Measurements from ENCODE around the gene SERPINA9. TPM values are rescaled to one million over a fixed set of nuclear protein-coding genes. Genes with fewer than 3 reads are reported as not detected.

The SERPINA9 gene
- total RNA-seq (0.05 TPM), polyA plus RNA-seq (0.59 TPM)
- long read RNA-seq, donor 1 = 0 reads
- long read RNA-seq, donor 2 = 0 reads
- long read RNA-seq, donor 3 = 0 reads
- long read RNA-seq, donor 4 = 0 reads
- long read RNA-seq, donor 5 = 0 reads
- long read RNA-seq, donor 6 = 0 reads
- long read RNA-seq, donor 7 = 0 reads
- long read RNA-seq, donor 8 = 0 reads
- long read RNA-seq, donor 9 = 0 reads
- long read RNA-seq, donor 10 = 0 reads

- DNase-seq (ENCODE audit: low read depth in 6 of 9, low spot score in 9 of 9) = no peak
- Histone ChIP-seq H3K4me3 (ENCODE audit: low read length in 2 of 2) (no peak within 1 kb of the TSS), H3K27ac (ENCODE audit: low read depth in 1 of 2, low read length in 1 of 2) (no peak within 1 kb of the TSS), H3K9me3 (ENCODE audit: control insufficient read depth in 2 of 2, insufficient read depth in 1 of 2, low read length in 1 of 2) (no peaks in the 10 kb centered on the region), H3K36me3 (ENCODE audit: control insufficient read depth in 2 of 2, insufficient read depth in 2 of 2, low read length in 1 of 2) (no peaks in the 10 kb centered on the region), H3K4me1 (ENCODE audit: control insufficient read depth in 2 of 2, insufficient read depth in 2 of 2, low read length in 2 of 2) (no peaks in the 10 kb centered on the region), H3K27me3 (ENCODE audit: control insufficient read depth in 2 of 2, insufficient read depth in 1 of 2, low read length in 1 of 2) (no peaks in the 10 kb centered on the region)
- WGBS = 87% methylated on average over 2 of the region's 2 CpGs
Observed at GRCh38 chr14:94476023-94476422, at the start of gene SERPINA9. Gene SERPINA9 (minus strand): TSS chr14:94476197. CDS start chr14:94469840, 6,357 bp downstream.

GRCh38 chr14:94524093-94524492 is 48.1 kb upstream of the SERPINA9 start:
- no peaks in the 10 kb centered on the region for H3K9me3 ChIP-seq (ENCODE audit: control insufficient read depth in 2 of 2, insufficient read depth in 1 of 2, low read length in 1 of 2)

GRCh38 chr14:94523265-94523664 is 47.3 kb upstream of the SERPINA9 start:
- no peak for DNase-seq (ENCODE audit: low read depth in 6 of 9, low spot score in 9 of 9)
- no peak overlapping the region for H3K27ac ChIP-seq (ENCODE audit: low read depth in 1 of 2, low read length in 1 of 2)
- H3K36me3 ChIP-seq (ENCODE audit: control insufficient read depth in 2 of 2, insufficient read depth in 2 of 2, low read length in 1 of 2) = no peaks in the 10 kb centered on the region
- H3K9me3 ChIP-seq (ENCODE audit: control insufficient read depth in 2 of 2, insufficient read depth in 1 of 2, low read length in 1 of 2) = no peaks in the 10 kb centered on the region
- no peaks in the 10 kb centered on the region for H3K4me1 ChIP-seq (ENCODE audit: control insufficient read depth in 2 of 2, insufficient read depth in 2 of 2, low read length in 2 of 2)
- 96% methylated on average over 8 of the region's 8 CpGs for WGBS
- H3K27me3 ChIP-seq (ENCODE audit: control insufficient read depth in 2 of 2, insufficient read depth in 1 of 2, low read length in 1 of 2) = no peaks in the 10 kb centered on the region
- H3K4me3 ChIP-seq (ENCODE audit: low read length in 2 of 2) = no peak overlapping the region

More at GRCh38 chr14:94524093-94524492, 48.1 kb upstream of the SERPINA9 start:
- no peak for DNase-seq (ENCODE audit: low read depth in 6 of 9, low spot score in 9 of 9)
- H3K4me1 ChIP-seq (ENCODE audit: control insufficient read depth in 2 of 2, insufficient read depth in 2 of 2, low read length in 2 of 2) = no peaks in the 10 kb centered on the region
- H3K27me3 ChIP-seq (ENCODE audit: control insufficient read depth in 2 of 2, insufficient read depth in 1 of 2, low read length in 1 of 2) = no peaks in the 10 kb centered on the region
- H3K4me3 ChIP-seq (ENCODE audit: low read length in 2 of 2) = no peak overlapping the region
- H3K36me3 ChIP-seq (ENCODE audit: control insufficient read depth in 2 of 2, insufficient read depth in 2 of 2, low read length in 1 of 2) = no peaks in the 10 kb centered on the region
- WGBS = 84% methylated on average over 3 of the region's 3 CpGs
- H3K27ac ChIP-seq (ENCODE audit: low read depth in 1 of 2, low read length in 1 of 2) = no peak overlapping the region

GRCh38 chr14:94522115-94522724 is 46.2 kb upstream of the SERPINA9 start:
- Histone ChIP-seq H3K4me1 (ENCODE audit: control insufficient read depth in 2 of 2, insufficient read depth in 2 of 2, low read length in 2 of 2) (peaks cover 0 to 2% of the 10 kb centered on the region in 2 donors), H3K9me3 (ENCODE audit: control insufficient read depth in 2 of 2, insufficient read depth in 1 of 2, low read length in 1 of 2) (no peaks in the 10 kb centered on the region), H3K36me3 (ENCODE audit: control insufficient read depth in 2 of 2, insufficient read depth in 2 of 2, low read length in 1 of 2) (no peaks in the 10 kb centered on the region), H3K27ac (ENCODE audit: low read depth in 1 of 2, low read length in 1 of 2) (no peak overlapping the region), H3K27me3 (ENCODE audit: control insufficient read depth in 2 of 2, insufficient read depth in 1 of 2, low read length in 1 of 2) (no peaks in the 10 kb centered on the region), H3K4me3 (ENCODE audit: low read length in 2 of 2) (no peak overlapping the region)
- WGBS = 92% methylated on average over 7 of the region's 7 CpGs
- no peak for DNase-seq (ENCODE audit: low read depth in 6 of 9, low spot score in 9 of 9)

- H3K9me3 ChIP-seq (ENCODE audit: control insufficient read depth in 2 of 2, insufficient read depth in 1 of 2, low read length in 1 of 2) = no peaks in the 10 kb centered on the region
- no peak overlapping the region for H3K4me3 ChIP-seq (ENCODE audit: low read length in 2 of 2)
- 62% methylated on average over 5 of the region's 5 CpGs for WGBS
- H3K4me1 ChIP-seq (ENCODE audit: control insufficient read depth in 2 of 2, insufficient read depth in 2 of 2, low read length in 2 of 2) = peaks cover 0 to 2% of the 10 kb centered on the region in 2 donors
- H3K36me3 ChIP-seq (ENCODE audit: control insufficient read depth in 2 of 2, insufficient read depth in 2 of 2, low read length in 1 of 2) = no peaks in the 10 kb centered on the region
- H3K27me3 ChIP-seq (ENCODE audit: control insufficient read depth in 2 of 2, insufficient read depth in 1 of 2, low read length in 1 of 2) = no peaks in the 10 kb centered on the region
- H3K27ac ChIP-seq (ENCODE audit: low read depth in 1 of 2, low read length in 1 of 2) = no peak overlapping the region
- DNase-seq (ENCODE audit: low read depth in 6 of 9, low spot score in 9 of 9) = no peak
Observed at GRCh38 chr14:94521375-94522114, 45.5 kb upstream of the SERPINA9 start.

- H3K36me3 ChIP-seq (ENCODE audit: control insufficient read depth in 2 of 2, insufficient read depth in 2 of 2, low read length in 1 of 2) = no peaks in the 10 kb centered on the region
- peaks cover 0 to 2% of the 10 kb centered on the region in 2 donors for H3K4me1 ChIP-seq (ENCODE audit: control insufficient read depth in 2 of 2, insufficient read depth in 2 of 2, low read length in 2 of 2)
- DNase-seq (ENCODE audit: low read depth in 6 of 9, low spot score in 9 of 9) = no peak
- no peak overlapping the region for H3K4me3 ChIP-seq (ENCODE audit: low read length in 2 of 2)
- 51% methylated on average over 7 of the region's 7 CpGs for WGBS
- no peaks in the 10 kb centered on the region for H3K9me3 ChIP-seq (ENCODE audit: control insufficient read depth in 2 of 2, insufficient read depth in 1 of 2, low read length in 1 of 2)
- no peaks in the 10 kb centered on the region for H3K27me3 ChIP-seq (ENCODE audit: control insufficient read depth in 2 of 2, insufficient read depth in 1 of 2, low read length in 1 of 2)
- H3K27ac ChIP-seq (ENCODE audit: low read depth in 1 of 2, low read length in 1 of 2) = no peak overlapping the region
Observed at GRCh38 chr14:94517641-94518257, 41.8 kb upstream of the SERPINA9 start.

GRCh38 chr14:94517248-94517640 is 41.2 kb upstream of the SERPINA9 start:
- no peaks in the 10 kb centered on the region for H3K9me3 ChIP-seq (ENCODE audit: control insufficient read depth in 2 of 2, insufficient read depth in 1 of 2, low read length in 1 of 2)
- H3K4me1 ChIP-seq (ENCODE audit: control insufficient read depth in 2 of 2, insufficient read depth in 2 of 2, low read length in 2 of 2) = peaks cover 0 to 2% of the 10 kb centered on the region in 2 donors
- 79% methylated on average over 10 of the region's 10 CpGs for WGBS
- H3K27me3 ChIP-seq (ENCODE audit: control insufficient read depth in 2 of 2, insufficient read depth in 1 of 2, low read length in 1 of 2) = no peaks in the 10 kb centered on the region
- no peaks in the 10 kb centered on the region for H3K36me3 ChIP-seq (ENCODE audit: control insufficient read depth in 2 of 2, insufficient read depth in 2 of 2, low read length in 1 of 2)
- DNase-seq (ENCODE audit: low read depth in 6 of 9, low spot score in 9 of 9) = no peak
- no peak overlapping the region for H3K27ac ChIP-seq (ENCODE audit: low read depth in 1 of 2, low read length in 1 of 2)
- no peak overlapping the region for H3K4me3 ChIP-seq (ENCODE audit: low read length in 2 of 2)

GRCh38 chr14:94515856-94516255 is 39.9 kb upstream of the SERPINA9 start:
- Histone ChIP-seq H3K9me3 (ENCODE audit: control insufficient read depth in 2 of 2, insufficient read depth in 1 of 2, low read length in 1 of 2) (no peaks in the 10 kb centered on the region), H3K36me3 (ENCODE audit: control insufficient read depth in 2 of 2, insufficient read depth in 2 of 2, low read length in 1 of 2) (no peaks in the 10 kb centered on the region), H3K27me3 (ENCODE audit: control insufficient read depth in 2 of 2, insufficient read depth in 1 of 2, low read length in 1 of 2) (no peaks in the 10 kb centered on the region), H3K4me1 (ENCODE audit: control insufficient read depth in 2 of 2, insufficient read depth in 2 of 2, low read length in 2 of 2) (peaks cover 0 to 2% of the 10 kb centered on the region in 2 donors), H3K4me3 (ENCODE audit: low read length in 2 of 2) (no peak overlapping the region), H3K27ac (ENCODE audit: low read depth in 1 of 2, low read length in 1 of 2) (no peak overlapping the region)
- no peak for DNase-seq (ENCODE audit: low read depth in 6 of 9, low spot score in 9 of 9)
- 94% methylated on average over 6 of the region's 6 CpGs for WGBS

GRCh38 chr14:94515426-94515825 is 39.4 kb upstream of the SERPINA9 start:
- no peak for DNase-seq (ENCODE audit: low read depth in 6 of 9, low spot score in 9 of 9)
- Histone ChIP-seq H3K4me1 (ENCODE audit: control insufficient read depth in 2 of 2, insufficient read depth in 2 of 2, low read length in 2 of 2) (peaks cover 0 to 2% of the 10 kb centered on the region in 2 donors), H3K27ac (ENCODE audit: low read depth in 1 of 2, low read length in 1 of 2) (no peak overlapping the region), H3K4me3 (ENCODE audit: low read length in 2 of 2) (no peak overlapping the region), H3K36me3 (ENCODE audit: control insufficient read depth in 2 of 2, insufficient read depth in 2 of 2, low read length in 1 of 2) (no peaks in the 10 kb centered on the region), H3K27me3 (ENCODE audit: control insufficient read depth in 2 of 2, insufficient read depth in 1 of 2, low read length in 1 of 2) (no peaks in the 10 kb centered on the region), H3K9me3 (ENCODE audit: control insufficient read depth in 2 of 2, insufficient read depth in 1 of 2, low read length in 1 of 2) (no peaks in the 10 kb centered on the region)
- WGBS = 94% methylated on average over 9 of the region's 9 CpGs

Measured in thymus (tissue), 14 donors.